Mucosa of descending colon (tissue), 3 donors: ENCODE results near the gene FGF19. TPM values are rescaled to one million over a fixed set of nuclear protein-coding genes. Genes with fewer than 3 reads are reported as not detected.

ENCODE experiments used
- ATAC-seq: fragments of 200-7000 bp; cut with Tn5 transposase; one replicate; pipeline ENCODE4 v1.9.1; 2020; ENCODE audit warnings: mild to moderate bottlenecking, moderate library complexity
- DNase-seq, 3 donors: peaks; one replicate each; pipeline ENCODE4 v3.0.0-alpha.2; 2020
- H3K36me3 ChIP-seq: fragments of 200-600 bp; one replicate; pipeline ENCODE4 v1.8.0; 2021; ENCODE audit warnings: low read depth, mild to moderate bottlenecking
- H3K4me1 ChIP-seq: fragments of 200-600 bp; one replicate; pipeline ENCODE4 v1.8.0; 2021; ENCODE audit warnings: low read depth, mild to moderate bottlenecking
- H3K4me3 ChIP-seq: fragments of 200-600 bp; one replicate; pipeline ENCODE4 v1.8.0; 2021; ENCODE audit warnings: mild to moderate bottlenecking
- H3K9me3 ChIP-seq: fragments of 200-600 bp; one replicate; pipeline ENCODE4 v1.8.0; 2021; ENCODE audit warnings: mild to moderate bottlenecking
- CTCF ChIP-seq: fragments of 200-600 bp; IDR thresholded peaks from one replicate; pipeline ENCODE4 v1.8.0; 2022; ENCODE audit warnings: antibody characterized with exemption, mild to moderate bottlenecking
- intact Hi-C, 2 donors: fragments of 100-400 bp; cut with DNase I in 1 of 2; cut with micrococcal nuclease in 1 of 2; formaldehyde crosslinking; loops; one replicate each; pipeline versions ENCODE4 v1.11.0 to v1.11.1; 2022; cut with DNase I, micrococcal nuclease
- total RNA-seq, 3 donors: library from RNA; stranded (reverse); fragmentation: NEBNext Ultra II Directional in 2 of 3; extraction: Animal tissue kit (Norgen Biotek cat#: 25700) in 2 of 3; gene quantifications; one replicate each; pipeline versions ENCODE4 v1.2.1 to v1.2.4, GENCODE V29; 2021 to 2023
- donor health status: DM: no; HTN: no; CAD: no; lungs with moderate emphysema.
- donor health status: DM: no; HTN: no; CAD: no.
- donor health status: DM: no; HTN: yes; CAD: no.

The FGF19 gene
- total RNA-seq, 3 donors from 2014 or later = not detected

- H3K9me3 ChIP-seq = no peaks in the 10 kb centered on the region
- H3K4me1 ChIP-seq = no peaks in the 10 kb centered on the region
- no peak overlapping the region for H3K4me3 ChIP-seq
- DNase-seq = no peak
- intact Hi-C loops = no loop called here
- TF ChIP-seq CTCF = no peak
- ATAC-seq = no peak
- no peaks in the 10 kb centered on the region for H3K36me3 ChIP-seq
Measured at GRCh38 chr11:69746752-69747742, 43.2 kb upstream of the FGF19 start.

DNA sequence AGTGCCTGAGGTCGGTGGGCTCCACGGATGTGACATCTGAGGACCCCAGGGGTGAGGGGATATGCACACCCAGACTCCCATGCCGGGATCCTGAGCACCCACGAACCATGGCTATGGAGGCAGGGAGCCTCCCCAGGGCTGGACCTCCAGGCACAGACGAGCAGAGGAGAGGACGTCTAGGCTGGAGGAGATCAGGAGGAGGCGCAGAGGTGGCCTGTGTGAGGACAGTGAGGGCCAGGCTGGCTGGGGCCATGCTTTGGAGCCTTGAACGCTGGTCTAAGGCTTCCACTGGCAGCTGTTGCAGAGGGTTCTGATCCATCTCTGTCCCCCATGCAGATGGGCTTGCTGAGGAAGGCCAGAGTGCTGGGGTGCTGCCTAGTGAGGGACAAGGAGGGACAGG lies 42.3 kb upstream of the FGF19 start:
- Histone ChIP-seq H3K36me3 (no peaks in the 10 kb centered on the region), H3K4me3 (no peak overlapping the region), H3K4me1 (no peaks in the 10 kb centered on the region), H3K9me3 (no peaks in the 10 kb centered on the region)
- DNase-seq (no peak), ATAC-seq (no peak)
- intact Hi-C loops = no loop called here
- TF ChIP-seq CTCF = no peak

GRCh38 chr11:69745201-69745600 lies 41.4 kb upstream of the FGF19 start:
- no peak for TF ChIP-seq CTCF
- ATAC-seq (no peak), DNase-seq (no peak)
- intact Hi-C loops = no loop called here
- Histone ChIP-seq H3K4me1 (no peaks in the 10 kb centered on the region), H3K9me3 (no peaks in the 10 kb centered on the region), H3K36me3 (no peaks in the 10 kb centered on the region), H3K4me3 (no peak overlapping the region)

GRCh38 chr11:69744435-69744834 lies 40.6 kb upstream of the FGF19 start:
- Histone ChIP-seq H3K36me3 (no peaks in the 10 kb centered on the region), H3K9me3 (no peaks in the 10 kb centered on the region), H3K4me1 (no peaks in the 10 kb centered on the region), H3K4me3 (no peak overlapping the region)
- intact Hi-C loops = no loop called here
- ATAC-seq (no peak), DNase-seq (no peak)
- no peak for TF ChIP-seq CTCF

DNA sequence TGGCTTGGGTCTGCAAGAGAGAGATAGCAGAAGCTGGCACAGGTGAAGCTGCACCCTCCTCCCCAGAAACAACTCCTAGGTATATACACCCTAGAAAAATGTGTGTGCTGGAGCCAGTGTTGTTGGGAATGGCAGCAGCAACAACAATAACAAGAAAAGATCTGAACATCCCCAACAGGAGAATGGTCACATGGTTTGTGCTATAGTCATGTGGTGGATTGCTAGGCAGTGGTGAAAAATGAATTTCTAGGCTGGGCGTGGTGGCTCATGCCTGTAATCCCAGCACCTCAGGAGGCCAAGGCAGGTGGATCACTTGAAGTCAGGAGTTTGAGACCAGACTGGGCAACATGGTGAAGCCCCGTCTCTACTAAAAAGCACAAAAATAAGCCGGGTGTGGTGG lies 31.0 kb upstream of the FGF19 start:
- no peak for DNase-seq
- intact Hi-C loops = no loop called here
- no peaks in the 10 kb centered on the region for H3K4me1 ChIP-seq
- H3K9me3 ChIP-seq = no peaks in the 10 kb centered on the region
- H3K4me3 ChIP-seq = no peak overlapping the region
- no peak for ATAC-seq
- no peak for TF ChIP-seq CTCF
- no peaks in the 10 kb centered on the region for H3K36me3 ChIP-seq
